Activated T-helper 1 cell treated with anti-CD3 and anti-CD28 coated beads, Interleukin-12 subunit alpha, Interleukin-12 subunit beta, Interleukin-2, Interleukin-4 antibody, amounts not matched to agents 30 ng/mL and 10 ng/mL and 1 ng/mL, durations not matched to agents 14 hours and 24 hours and 36 hours (primary cell): ENCODE results near the gene STARD13. TPM values are rescaled to one million over a fixed set of nuclear protein-coding genes. Genes with fewer than 3 reads are reported as not detected.

Experiments
- DNase-seq: peaks from one replicate; pipeline ENCODE4 v3.0.0; 2021; ENCODE audit warnings: low spot score
- H3K27ac Mint-ChIP-seq: one replicate; pipeline ENCODE4 v1.8.0; 2021; ENCODE audit warnings: mild to moderate bottlenecking, mixed read lengths
- H3K27me3 Mint-ChIP-seq: one replicate; pipeline ENCODE4 v1.8.0; 2022; ENCODE audit warnings: mild to moderate bottlenecking, moderate library complexity, mixed read lengths; ENCODE audit not compliant: insufficient read depth
- H3K36me3 Mint-ChIP-seq: one replicate; pipeline ENCODE4 v1.8.0; 2021; ENCODE audit warnings: low read depth, mixed read lengths
- H3K4me1 Mint-ChIP-seq: one replicate; pipeline ENCODE4 v1.8.0; 2021; ENCODE audit warnings: low read depth, mixed read lengths
- H3K4me3 Mint-ChIP-seq: one replicate; pipeline ENCODE4 v1.8.0; 2021; ENCODE audit warnings: mild to moderate bottlenecking, moderate library complexity, mixed read lengths
- H3K9me3 Mint-ChIP-seq: one replicate; pipeline ENCODE4 v1.8.0; 2021; ENCODE audit warnings: mixed read lengths
- intact Hi-C: fragments of 100-400 bp; cut with micrococcal nuclease; formaldehyde crosslinking; loops from one replicate; pipeline ENCODE4 v1.15.1; 2024
- total RNA-seq: library from RNA; stranded (reverse); gene quantifications from 2 replicates; pipeline ENCODE4 v1.2.3, GENCODE V29; 2022

Gene STARD13
- total RNA-seq, 1 donor from 2014 or later, result 6.9 TPM

DNA sequence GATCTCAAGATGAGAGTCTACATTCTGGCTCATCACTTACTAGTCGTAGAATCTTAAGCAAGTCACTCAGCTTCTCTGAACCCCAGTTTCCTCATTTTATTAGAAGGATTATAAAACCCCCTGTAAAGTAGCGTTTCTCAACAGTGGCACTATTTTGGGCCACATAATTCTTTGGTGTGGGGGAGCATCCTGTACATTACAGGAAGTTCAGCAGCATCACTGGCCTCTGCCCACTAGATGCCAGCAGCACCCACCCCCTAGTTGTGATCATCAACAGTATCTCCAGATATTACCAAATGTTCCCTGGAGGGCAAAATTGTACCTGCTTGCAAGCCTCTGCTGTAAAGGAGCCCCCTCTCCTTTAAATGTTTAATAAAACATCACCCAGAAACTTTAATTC lies 22.6 kb downstream of the STARD13 start:
- no peaks in the 10 kb centered on the region for H3K4me1 Mint-ChIP-seq
- H3K4me3 Mint-ChIP-seq, result no peak overlapping the region
- H3K36me3 Mint-ChIP-seq, result no peaks in the 10 kb centered on the region
- DNase-seq, result no peak
- H3K27me3 Mint-ChIP-seq, result peaks cover 4% of the 10 kb centered on the region
- intact Hi-C loops, result no loop called here
- H3K27ac Mint-ChIP-seq, result no peak overlapping the region
- no peaks in the 10 kb centered on the region for H3K9me3 Mint-ChIP-seq

DNA sequence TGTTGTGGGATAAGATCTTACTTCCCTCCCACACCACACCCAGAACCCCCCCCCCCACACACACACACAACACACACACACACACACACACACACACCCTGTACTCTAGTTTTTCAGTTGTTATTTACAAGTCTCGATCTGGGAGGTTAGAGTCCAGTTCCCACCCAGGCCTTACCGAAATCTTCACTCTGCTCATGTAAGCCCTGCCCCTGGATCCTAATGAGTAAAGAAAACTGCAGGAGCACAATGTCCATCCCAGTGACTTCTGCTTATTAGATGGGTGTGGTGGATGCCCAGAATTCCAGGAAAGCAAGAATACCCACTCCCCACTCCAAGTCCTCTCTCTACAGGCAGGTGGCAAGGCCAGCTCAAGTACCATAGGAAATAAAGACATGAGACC lies 23.0 kb downstream of the STARD13 start:
- intact Hi-C loops, result no loop called here
- Mint-ChIP-seq H3K27ac (no peak overlapping the region), H3K4me3 (no peak overlapping the region), H3K36me3 (no peaks in the 10 kb centered on the region), H3K4me1 (no peaks in the 10 kb centered on the region), H3K27me3 (peaks cover 4% of the 10 kb centered on the region), H3K9me3 (no peaks in the 10 kb centered on the region)
- DNase-seq, result no peak

DNA sequence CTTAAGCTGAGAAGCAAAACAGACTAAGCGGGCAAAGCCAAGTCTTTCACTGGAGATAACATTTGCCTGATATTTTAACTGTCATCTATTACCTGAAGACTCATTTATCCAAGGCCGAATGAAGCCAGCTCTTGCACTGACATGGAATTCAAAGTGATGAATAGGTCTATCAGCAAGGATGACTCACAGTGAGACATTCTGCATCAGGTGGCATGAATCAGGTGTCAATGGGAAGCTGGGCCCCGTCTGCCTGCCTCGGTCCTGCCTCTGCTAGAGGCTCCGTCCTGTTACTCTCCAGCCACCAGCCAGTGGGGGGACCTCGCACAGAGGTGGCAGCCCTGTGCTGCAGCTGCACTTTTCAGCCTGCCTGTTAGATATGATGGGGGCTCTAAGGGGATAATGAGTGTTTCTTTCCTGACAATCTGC lies 23.5 kb downstream of the STARD13 start:
- Mint-ChIP-seq H3K4me3 (no peak overlapping the region), H3K27me3 (peaks cover 4% of the 10 kb centered on the region), H3K27ac (no peak overlapping the region), H3K4me1 (no peaks in the 10 kb centered on the region), H3K9me3 (no peaks in the 10 kb centered on the region), H3K36me3 (no peaks in the 10 kb centered on the region)
- intact Hi-C loops, result no loop called here
- no peak for DNase-seq

DNA sequence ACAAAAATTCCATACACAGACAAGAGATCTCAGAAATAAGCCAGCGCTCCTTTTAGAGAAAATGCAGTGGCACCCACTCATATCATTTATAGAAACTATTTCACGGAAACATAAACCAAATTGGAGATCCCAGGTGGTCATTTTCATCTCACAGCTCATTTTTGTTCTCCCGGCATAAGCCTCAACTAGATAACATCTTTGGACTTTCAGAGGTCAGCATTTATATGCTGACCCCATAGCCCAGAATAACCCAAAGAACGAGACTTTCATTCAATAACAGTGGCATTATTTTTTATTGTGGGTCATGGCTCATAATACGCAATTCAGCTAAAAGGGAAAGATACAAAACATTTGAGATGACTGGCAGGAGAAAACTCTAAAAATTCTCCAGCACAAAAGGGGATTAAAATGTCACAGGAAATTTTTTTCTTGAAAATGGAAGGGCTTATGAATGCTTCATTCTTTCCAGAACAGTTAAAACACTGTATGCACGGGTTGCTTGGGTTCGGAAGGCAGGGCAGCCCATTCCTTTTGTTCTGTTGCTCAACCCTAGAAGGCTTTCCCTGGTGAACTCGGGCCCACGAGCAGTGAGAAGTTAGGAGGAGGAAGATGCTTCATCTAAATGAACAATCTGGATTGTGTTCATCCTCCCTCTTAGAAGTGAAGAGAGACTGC lies 24.0 kb downstream of the STARD13 start:
- Mint-ChIP-seq H3K4me1 (no peaks in the 10 kb centered on the region), H3K27ac (no peak overlapping the region), H3K9me3 (no peaks in the 10 kb centered on the region), H3K36me3 (no peaks in the 10 kb centered on the region), H3K4me3 (no peak overlapping the region), H3K27me3 (peaks cover 4% of the 10 kb centered on the region)
- no peak for DNase-seq
- intact Hi-C loops, result no loop called here

DNA sequence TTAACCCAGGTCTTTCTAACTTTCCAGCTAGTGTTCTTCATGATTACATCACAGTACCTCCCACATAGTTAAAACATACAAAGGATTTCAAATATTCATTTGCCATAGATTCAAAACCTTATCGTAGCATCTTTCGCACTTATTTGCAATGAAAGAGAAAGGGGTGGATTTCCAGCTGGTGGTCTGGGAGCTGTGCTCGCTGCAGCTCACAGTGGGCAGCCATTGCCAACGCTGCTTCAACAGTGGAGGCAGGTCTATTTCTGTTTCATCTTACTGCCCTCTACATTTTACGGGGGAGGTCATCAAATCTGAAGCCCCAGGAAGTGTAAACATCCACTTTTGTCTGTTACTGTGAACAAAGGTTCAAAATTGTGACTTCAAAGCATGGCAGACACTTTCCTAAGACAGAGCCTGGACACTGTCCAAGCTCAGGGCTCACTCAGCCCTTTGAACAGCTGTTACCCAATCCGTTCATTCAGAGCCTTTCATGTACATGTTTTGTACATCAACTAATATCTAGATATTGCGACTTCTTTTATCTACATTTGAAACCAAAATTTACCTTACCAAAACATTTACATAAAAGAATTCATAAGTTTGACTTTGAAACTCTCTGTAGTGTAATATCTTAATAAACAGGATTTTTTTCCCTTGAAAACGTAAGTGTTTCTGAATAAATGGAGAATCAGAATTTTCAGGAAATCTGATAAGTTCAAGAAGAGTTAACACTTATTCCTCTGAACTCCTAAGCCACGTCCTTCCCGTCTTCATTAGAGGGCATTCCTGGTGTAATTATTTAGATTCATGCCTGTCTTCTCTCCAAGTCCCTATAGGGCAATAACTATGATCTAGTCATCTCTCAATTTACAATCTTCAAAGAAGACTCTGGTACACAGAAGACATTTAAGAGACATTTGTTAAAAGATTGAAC lies 25.1 kb downstream of the STARD13 start:
- Mint-ChIP-seq H3K36me3 (no peaks in the 10 kb centered on the region), H3K4me3 (no peak overlapping the region), H3K27me3 (peaks cover 4% of the 10 kb centered on the region), H3K27ac (no peak overlapping the region), H3K4me1 (no peaks in the 10 kb centered on the region), H3K9me3 (no peaks in the 10 kb centered on the region)
- intact Hi-C loops, result no loop called here
- DNase-seq, result no peak

DNA sequence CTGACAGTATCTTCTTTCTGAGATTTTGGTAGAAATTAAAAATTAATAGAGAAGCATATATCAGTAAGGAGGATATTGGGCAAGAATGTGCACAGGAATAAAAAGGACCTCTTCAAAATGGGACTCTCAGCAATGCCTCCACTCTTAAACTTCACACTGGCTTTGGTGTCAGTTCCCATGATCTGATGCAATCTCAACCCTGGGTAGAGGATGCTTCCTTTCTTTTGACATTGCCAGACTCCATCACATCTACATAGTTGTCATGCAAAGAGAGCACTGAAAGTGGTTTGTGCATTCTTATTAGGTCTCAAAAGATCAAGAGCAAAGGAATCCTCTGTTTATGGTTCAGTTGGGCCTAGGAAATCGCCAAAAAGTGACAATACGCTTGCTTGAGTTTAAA lies 26.3 kb downstream of the STARD13 start:
- intact Hi-C loops, result no loop called here
- no peaks in the 10 kb centered on the region for H3K36me3 Mint-ChIP-seq
- H3K9me3 Mint-ChIP-seq, result no peaks in the 10 kb centered on the region
- no peak overlapping the region for H3K4me3 Mint-ChIP-seq
- no peak overlapping the region for H3K27ac Mint-ChIP-seq
- DNase-seq, result no peak
- peaks cover 2% of the 10 kb centered on the region for H3K27me3 Mint-ChIP-seq
- no peaks in the 10 kb centered on the region for H3K4me1 Mint-ChIP-seq

DNA sequence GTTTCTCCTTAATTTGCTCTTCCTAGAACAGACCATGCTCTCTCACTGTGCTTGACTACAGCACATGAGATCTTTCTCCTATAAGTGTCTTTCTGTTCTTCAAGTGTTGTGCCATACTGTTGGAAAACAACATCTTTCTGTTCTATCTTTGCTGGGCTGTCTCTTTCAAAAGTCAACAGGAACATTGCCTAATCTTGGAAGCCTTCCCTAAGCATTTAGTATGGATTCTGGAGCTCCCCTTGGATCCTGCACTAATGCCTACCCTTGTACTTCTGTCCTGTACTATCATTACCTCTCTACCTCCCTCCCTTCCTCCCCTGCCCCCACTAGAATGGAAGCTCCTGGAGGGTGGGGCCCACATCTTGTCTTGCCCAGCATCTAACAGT lies 26.8 kb downstream of the STARD13 start:
- H3K4me3 Mint-ChIP-seq, result no peak overlapping the region
- no peak overlapping the region for H3K27ac Mint-ChIP-seq
- no peak for DNase-seq
- no peaks in the 10 kb centered on the region for H3K4me1 Mint-ChIP-seq
- no peaks in the 10 kb centered on the region for H3K36me3 Mint-ChIP-seq
- intact Hi-C loops, result no loop called here
- no peaks in the 10 kb centered on the region for H3K9me3 Mint-ChIP-seq
- H3K27me3 Mint-ChIP-seq, result no peaks in the 10 kb centered on the region

DNA sequence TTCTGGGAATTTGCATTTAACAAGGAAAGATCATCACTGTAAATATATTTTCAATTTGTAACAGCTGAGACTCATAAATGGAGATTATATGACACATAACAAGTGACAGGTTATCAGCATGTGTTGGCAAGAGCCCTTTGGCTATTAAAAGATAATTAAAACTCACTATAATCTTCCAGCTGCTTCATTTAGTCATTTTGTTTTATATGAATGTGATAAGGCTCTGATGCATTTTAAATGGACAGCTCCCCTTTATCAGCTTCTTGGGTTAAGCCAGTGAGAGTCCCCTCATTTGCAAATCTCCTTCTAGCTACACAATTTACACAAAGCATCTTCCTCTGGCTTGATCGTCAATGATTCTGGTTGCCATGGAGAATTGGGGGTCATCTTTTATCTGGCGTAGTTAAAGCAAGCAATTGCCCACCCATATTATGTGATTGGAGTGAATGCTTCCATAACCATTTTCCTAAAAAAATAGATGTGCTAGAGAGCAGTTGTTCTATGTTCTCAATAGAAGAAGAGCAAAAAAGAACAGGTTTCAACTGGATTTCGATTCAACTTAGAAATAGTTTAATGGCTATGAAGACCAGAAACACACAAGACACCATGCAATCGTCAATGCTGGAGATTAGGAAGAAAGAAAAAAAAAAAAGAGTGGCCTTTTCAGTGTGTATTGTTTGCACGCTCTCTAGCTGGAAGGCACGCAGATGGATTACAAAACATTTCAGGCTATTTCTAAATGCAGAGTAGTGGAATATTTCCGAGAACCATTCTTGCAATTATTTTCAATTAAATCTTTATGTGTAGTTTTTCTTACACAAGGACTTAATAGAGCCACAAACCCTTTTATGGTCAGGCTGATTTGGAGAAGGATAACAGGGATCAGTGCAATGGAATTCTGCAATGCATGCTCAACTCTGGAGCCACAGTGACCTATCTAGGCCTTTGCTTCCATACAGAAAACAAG lies 27.4 kb downstream of the STARD13 start:
- Mint-ChIP-seq H3K27ac (no peak overlapping the region), H3K4me1 (no peaks in the 10 kb centered on the region), H3K9me3 (no peaks in the 10 kb centered on the region), H3K27me3 (no peaks in the 10 kb centered on the region), H3K36me3 (no peaks in the 10 kb centered on the region), H3K4me3 (no peak overlapping the region)
- no peak for DNase-seq
- intact Hi-C loops, result no loop called here

DNA sequence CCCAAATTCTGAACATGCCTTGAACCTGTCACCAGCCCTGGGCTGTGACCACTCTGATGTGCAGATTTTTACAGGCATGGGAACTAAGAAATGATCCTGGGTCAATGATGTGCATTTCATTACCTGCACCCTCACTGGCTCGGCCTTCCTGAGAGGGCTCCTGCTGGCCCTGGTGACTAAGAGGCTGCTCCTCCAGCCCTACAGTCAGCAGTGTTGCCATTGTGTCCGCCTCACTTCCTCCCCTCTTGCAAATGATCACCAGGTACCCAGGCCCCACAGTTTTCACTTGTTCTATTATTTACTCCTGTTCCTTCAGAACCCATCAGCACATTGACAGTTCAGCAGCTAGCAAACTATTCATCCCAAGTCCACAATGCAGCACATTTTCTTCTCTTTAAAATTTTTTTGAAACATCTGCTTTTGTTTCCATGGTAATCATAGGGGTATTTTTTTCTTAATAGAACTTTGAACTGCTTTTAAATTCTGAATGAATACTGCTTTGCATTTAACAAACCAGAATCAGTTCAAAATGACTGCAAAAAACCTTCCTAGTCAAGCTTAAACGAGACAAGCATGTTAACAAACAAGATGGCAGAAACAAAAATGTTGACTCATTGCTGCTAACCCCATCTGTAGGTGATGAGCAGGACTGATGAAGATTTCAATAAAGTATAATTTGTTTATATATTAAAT lies 29.3 kb downstream of the STARD13 start:
- no peaks in the 10 kb centered on the region for H3K36me3 Mint-ChIP-seq
- H3K4me1 Mint-ChIP-seq, result no peaks in the 10 kb centered on the region
- H3K27ac Mint-ChIP-seq, result no peak overlapping the region
- no peaks in the 10 kb centered on the region for H3K27me3 Mint-ChIP-seq
- no peak overlapping the region for H3K4me3 Mint-ChIP-seq
- intact Hi-C loops, result no loop called here
- H3K9me3 Mint-ChIP-seq, result no peaks in the 10 kb centered on the region
- no peak for DNase-seq

DNA sequence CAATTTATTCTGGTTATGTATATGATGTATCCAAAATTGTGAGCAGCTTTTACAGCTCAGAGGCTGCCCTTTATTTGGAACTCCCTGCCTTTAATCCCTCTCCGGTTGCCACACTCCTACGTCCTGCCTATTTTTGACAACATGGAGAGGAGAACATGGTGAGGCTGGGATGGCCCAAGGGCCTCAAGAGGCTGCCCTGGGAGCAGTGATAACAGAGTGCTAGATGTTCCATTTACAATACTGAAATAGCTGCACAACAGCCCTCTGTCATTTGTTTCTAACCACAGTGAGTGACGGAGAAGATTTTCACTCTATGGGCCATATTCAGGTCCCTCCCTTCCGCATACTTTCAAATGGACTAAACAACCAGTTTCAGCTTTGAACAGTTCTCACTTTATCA lies 33.4 kb downstream of the STARD13 start:
- Mint-ChIP-seq H3K4me3 (no peak overlapping the region), H3K4me1 (peaks cover 5% of the 10 kb centered on the region), H3K27me3 (no peaks in the 10 kb centered on the region), H3K9me3 (no peaks in the 10 kb centered on the region), H3K27ac (no peak overlapping the region), H3K36me3 (no peaks in the 10 kb centered on the region)
- intact Hi-C loops, result no loop called here
- DNase-seq, result no peak

DNA sequence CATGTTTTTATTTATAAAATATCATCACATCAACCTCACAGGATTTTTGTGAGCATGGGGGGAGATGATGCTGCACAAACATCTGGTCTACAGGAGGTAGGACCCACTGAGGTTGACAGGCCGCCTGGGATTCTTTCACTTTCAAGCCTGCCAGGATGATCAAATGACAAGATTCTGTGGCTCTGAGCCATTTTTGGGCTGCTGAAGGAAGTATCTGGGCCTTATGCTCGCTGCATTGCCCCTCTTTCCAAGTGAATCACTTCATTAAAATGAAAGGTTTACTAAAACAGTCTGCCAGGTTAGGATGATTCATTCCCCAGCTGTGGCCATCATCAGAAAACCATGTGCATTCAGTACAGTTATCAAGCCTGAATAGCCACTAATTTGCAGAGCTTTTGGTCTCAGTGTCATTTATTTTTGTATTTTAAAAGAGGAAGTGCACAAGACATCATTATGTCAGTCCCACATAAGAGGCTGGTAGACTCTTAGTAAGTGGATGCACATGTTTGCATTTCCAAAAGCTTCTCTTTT lies 34.4 kb downstream of the STARD13 start:
- Mint-ChIP-seq H3K4me1 (peaks cover 5% of the 10 kb centered on the region), H3K36me3 (no peaks in the 10 kb centered on the region), H3K9me3 (no peaks in the 10 kb centered on the region), H3K27ac (no peak overlapping the region), H3K4me3 (no peak overlapping the region), H3K27me3 (no peaks in the 10 kb centered on the region)
- no peak for DNase-seq
- intact Hi-C loops, result no loop called here

DNA sequence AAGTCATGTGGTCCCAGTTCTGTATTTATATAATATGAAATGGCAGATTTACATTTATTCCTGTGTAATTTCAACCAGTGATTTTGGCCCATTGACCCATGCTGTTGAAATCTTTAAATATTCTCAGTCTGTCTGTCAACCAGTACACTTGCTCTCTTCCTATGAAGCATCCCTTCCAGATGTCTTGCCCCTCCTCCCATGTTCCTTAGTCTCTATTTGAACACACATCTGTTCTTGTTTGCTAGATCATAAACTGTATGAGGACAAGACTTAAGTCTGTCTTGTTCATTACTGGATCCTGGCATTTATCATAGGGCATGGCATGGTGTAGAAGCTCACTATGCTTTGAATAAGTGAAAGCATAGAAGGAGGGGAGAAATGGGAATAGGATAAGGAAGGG lies 34.9 kb downstream of the STARD13 start:
- Mint-ChIP-seq H3K27ac (no peak overlapping the region), H3K9me3 (no peaks in the 10 kb centered on the region), H3K36me3 (no peaks in the 10 kb centered on the region), H3K4me3 (no peak overlapping the region), H3K27me3 (peaks cover 2% of the 10 kb centered on the region), H3K4me1 (peaks cover 5% of the 10 kb centered on the region)
- intact Hi-C loops, result no loop called here
- no peak for DNase-seq
